Breast epithelium (tissue), 4 donors: ENCODE data around the gene NGF. TPM values are rescaled to one million over a fixed set of nuclear protein-coding genes. Genes with fewer than 3 reads are reported as not detected.

Source experiments
- DNase-seq, 2 donors: peaks; one replicate each; pipeline ENCODE4 v3.0.0-alpha.2; 2019; ENCODE audit warnings: low spot score in 2 of 2
- H3K27ac ChIP-seq, 2 donors: fragments of 200-600 bp; sonication (generic) in 1 of 2; one replicate each; pipeline ENCODE4 v1.5.1; 2016 to 2019; ENCODE audit warnings: mild to moderate bottlenecking in 1 of 2
- H3K27me3 ChIP-seq, 2 donors: fragments of 200-600 bp; sonication (generic) in 1 of 2; one replicate each; pipeline versions ENCODE4 v1.5.1 to v1.6.0; 2017 to 2019; ENCODE audit warnings: control low read depth in 1 of 2, mild to moderate bottlenecking in 1 of 2
- H3K36me3 ChIP-seq: fragments of 200-600 bp; one replicate; pipeline ENCODE4 v1.5.1; 2019
- H3K4me1 ChIP-seq, 2 donors: fragments of 200-600 bp; sonication (generic); one replicate each; pipeline ENCODE4 v1.5.1; 2016 to 2019; ENCODE audit warnings: control low read depth in 1 of 2
- H3K4me3 ChIP-seq, 3 donors: fragments of 200-600 bp; sonication (generic); 1 replicate in 2 of 3; 2 replicates in 1 of 3; pipeline ENCODE4 v1.5.1; 2016 to 2019; ENCODE audit warnings: mild to moderate bottlenecking in 3 of 3, moderate library complexity in 2 of 3
- H3K9me3 ChIP-seq, 2 donors: fragments of 200-600 bp; sonication (generic) in 1 of 2; one replicate each; pipeline ENCODE4 v1.5.1; 2016 to 2019; ENCODE audit warnings: control low read depth in 1 of 2
- POLR2A ChIP-seq: fragments of 450-650 bp; IDR thresholded peaks from one replicate; pipeline ENCODE4 v1.6.1; 2016; ENCODE audit warnings: antibody characterized with exemption, mild to moderate bottlenecking, moderate library complexity
- POLR2AphosphoS5 ChIP-seq, 3 donors: sonication (generic); formaldehyde crosslinking; IDR thresholded peaks; one replicate each; pipeline ENCODE4 v1.6.1; 2017; ENCODE audit warnings: antibody characterized with exemption in 3 of 3
- intact Hi-C: fragments of 100-400 bp; cut with DNase I; formaldehyde crosslinking; loops from one replicate; pipeline ENCODE4 v1.15.1; 2023; ENCODE audit warnings: low total_unique reads
- total RNA-seq, 3 donors: library from RNA; depleted of rRNA; stranded (reverse); fragments of >200 nt; gene quantifications; one replicate each; pipeline ENCODE4 v1.1.0, GENCODE V29; 2016
- TF ChIP-seq, protein P1 (sequence below), 3 donors: fragments of 450-650 bp; IDR thresholded peaks; one replicate each; pipeline ENCODE4 v1.5.1; 2016 to 2017; ENCODE audit warnings: antibody characterized with exemption in 3 of 3, mild to moderate bottlenecking in 3 of 3, moderate library complexity in 3 of 3

The NGF gene
- total RNA-seq, 3 donors from 2014 or later, result 0.64 to 7.2 (median 3.4) TPM

DNA sequence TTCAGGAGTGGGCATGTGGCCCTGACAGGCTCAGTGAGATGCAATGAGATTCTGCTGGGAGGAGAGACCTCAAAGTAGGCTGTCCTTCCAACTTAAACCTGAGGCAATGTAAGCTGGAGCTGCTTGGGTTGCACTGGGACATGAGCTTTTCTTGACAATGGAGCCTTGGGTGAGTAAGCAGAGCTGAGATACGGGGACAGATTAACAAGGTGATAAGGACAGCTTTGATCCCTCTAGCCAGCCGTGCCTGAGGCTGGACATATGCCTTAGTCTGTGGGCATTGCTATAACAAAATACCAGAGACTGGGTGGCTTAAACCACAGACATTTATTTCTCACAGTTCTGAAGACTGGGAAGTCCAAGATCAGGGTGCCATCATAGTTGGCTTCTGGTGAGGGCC, 18.3 kb upstream of the NGF start:
- TF ChIP-seq, protein P1, sequence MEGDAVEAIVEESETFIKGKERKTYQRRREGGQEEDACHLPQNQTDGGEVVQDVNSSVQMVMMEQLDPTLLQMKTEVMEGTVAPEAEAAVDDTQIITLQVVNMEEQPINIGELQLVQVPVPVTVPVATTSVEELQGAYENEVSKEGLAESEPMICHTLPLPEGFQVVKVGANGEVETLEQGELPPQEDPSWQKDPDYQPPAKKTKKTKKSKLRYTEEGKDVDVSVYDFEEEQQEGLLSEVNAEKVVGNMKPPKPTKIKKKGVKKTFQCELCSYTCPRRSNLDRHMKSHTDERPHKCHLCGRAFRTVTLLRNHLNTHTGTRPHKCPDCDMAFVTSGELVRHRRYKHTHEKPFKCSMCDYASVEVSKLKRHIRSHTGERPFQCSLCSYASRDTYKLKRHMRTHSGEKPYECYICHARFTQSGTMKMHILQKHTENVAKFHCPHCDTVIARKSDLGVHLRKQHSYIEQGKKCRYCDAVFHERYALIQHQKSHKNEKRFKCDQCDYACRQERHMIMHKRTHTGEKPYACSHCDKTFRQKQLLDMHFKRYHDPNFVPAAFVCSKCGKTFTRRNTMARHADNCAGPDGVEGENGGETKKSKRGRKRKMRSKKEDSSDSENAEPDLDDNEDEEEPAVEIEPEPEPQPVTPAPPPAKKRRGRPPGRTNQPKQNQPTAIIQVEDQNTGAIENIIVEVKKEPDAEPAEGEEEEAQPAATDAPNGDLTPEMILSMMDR (IDR thresholded peaks at IDR 0.05), result no peak
- no peak for TF ChIP-seq POLR2AphosphoS5 (IDR thresholded peaks at IDR 0.05)
- no peak for TF ChIP-seq POLR2A
- Histone ChIP-seq H3K4me3 (no peak overlapping the region), H3K36me3 (no peaks in the 10 kb centered on the region), H3K27me3 (no peaks in the 10 kb centered on the region), H3K27ac (no peak overlapping the region), H3K9me3 (no peaks in the 10 kb centered on the region), H3K4me1 (no peaks in the 10 kb centered on the region)
- no peak for DNase-seq
- intact Hi-C loops, result no loop called here

- no peak overlapping the region for H3K4me3 ChIP-seq
- no peak for DNase-seq
- no peaks in the 10 kb centered on the region for H3K27me3 ChIP-seq
- intact Hi-C loops, result no loop called here
- H3K9me3 ChIP-seq, result no peaks in the 10 kb centered on the region
- no peaks in the 10 kb centered on the region for H3K36me3 ChIP-seq
- no peak overlapping the region for H3K27ac ChIP-seq
- no peaks in the 10 kb centered on the region for H3K4me1 ChIP-seq
- TF ChIP-seq POLR2AphosphoS5 (IDR thresholded peaks at IDR 0.05) (no peak), POLR2A (no peak)
- TF ChIP-seq, protein P1 (IDR thresholded peaks at IDR 0.05), result no peak
Measured at GRCh38 chr1:115355069-115355468, 17.0 kb upstream of the NGF start.

GRCh38 chr1:115351143-115351542, 13.1 kb upstream of the NGF start:
- TF ChIP-seq, protein P1 (IDR thresholded peaks at IDR 0.05), result no peak
- TF ChIP-seq POLR2AphosphoS5 (IDR thresholded peaks at IDR 0.05), result no peak
- no peak for TF ChIP-seq POLR2A
- H3K27me3 ChIP-seq, result no peaks in the 10 kb centered on the region
- DNase-seq, result no peak

DNA sequence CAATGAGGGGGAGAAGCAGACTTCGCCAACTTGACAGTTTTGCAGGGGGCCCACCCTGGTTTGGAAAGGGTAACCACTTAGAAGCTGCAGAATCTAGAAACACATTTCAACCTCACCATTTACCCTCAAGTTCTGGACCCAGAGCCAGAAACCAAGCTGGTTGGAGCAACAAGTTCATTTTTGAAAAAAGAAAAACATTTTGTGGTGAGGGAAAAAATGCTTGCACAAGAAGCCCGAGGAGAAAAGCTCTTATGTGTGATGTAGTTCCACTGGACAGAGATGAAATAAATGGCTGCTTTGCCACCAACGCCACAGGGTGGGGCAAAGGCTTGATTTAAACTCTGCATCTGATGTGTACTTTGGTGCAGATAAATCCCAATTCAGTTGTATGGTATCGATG, 10.6 kb upstream of the NGF start:
- intact Hi-C loops, result loop anchor here (5.0 kb wide), 1 partner anchor 164 kb away; no protein-coding TSS in a partner anchor
- TF ChIP-seq POLR2A, result no peak
- TF ChIP-seq, protein P1 (IDR thresholded peaks at IDR 0.05), result no peak
- TF ChIP-seq POLR2AphosphoS5 (IDR thresholded peaks at IDR 0.05), result no peak
- H3K9me3 ChIP-seq, result no peaks in the 10 kb centered on the region
- H3K36me3 ChIP-seq, result no peaks in the 10 kb centered on the region
- no peaks in the 10 kb centered on the region for H3K4me1 ChIP-seq
- H3K4me3 ChIP-seq, result no peak overlapping the region
- no peak overlapping the region for H3K27ac ChIP-seq
- H3K27me3 ChIP-seq, result no peaks in the 10 kb centered on the region
- DNase-seq, result no peak

More at GRCh38 chr1:115351143-115351542, 13.1 kb upstream of the NGF start:
- Histone ChIP-seq H3K9me3 (no peaks in the 10 kb centered on the region), H3K36me3 (no peaks in the 10 kb centered on the region), H3K4me1 (no peaks in the 10 kb centered on the region), H3K4me3 (no peak overlapping the region), H3K27ac (no peak overlapping the region)
- intact Hi-C loops, result no loop called here

GRCh38 chr1:115347282-115347681, 9.2 kb upstream of the NGF start:
- no peak for DNase-seq

More at GRCh38 chr1:115347282-115347681, 9.2 kb upstream of the NGF start:
- TF ChIP-seq, protein P1 (IDR thresholded peaks at IDR 0.05), result no peak
- TF ChIP-seq POLR2AphosphoS5 (IDR thresholded peaks at IDR 0.05) (no peak), POLR2A (no peak)
- intact Hi-C loops, result loop anchor here (5.0 kb wide), 1 partner anchor 165 kb away; no protein-coding TSS in a partner anchor
- H3K27ac ChIP-seq, result no peak overlapping the region
- no peaks in the 10 kb centered on the region for H3K27me3 ChIP-seq
- no peak overlapping the region for H3K4me3 ChIP-seq
- H3K9me3 ChIP-seq, result no peaks in the 10 kb centered on the region
- H3K4me1 ChIP-seq, result no peaks in the 10 kb centered on the region
- no peaks in the 10 kb centered on the region for H3K36me3 ChIP-seq
